COLO668 (cell line): ENCODE data around the gene ATRN.
"Not testable (repeated sequence)": the region's sequence is repeated elsewhere in the genome, so short reads cannot be mapped to it uniquely, and the experiment has no call there.

ENCODE experiments used
- DNase-seq: peaks from one replicate; lab custom pipeline; 2025; ENCODE audit not compliant: unreplicated experiment; lab: John Stamatoyannopoulos, UW

Gene ATRN

GRCh38 chr20:3465301-3465700 lies 5.5 kb upstream of the ATRN start:
- DNase-seq: no peak

GRCh38 chr20:3470208-3470626 lies 601 bp upstream of the ATRN start:
- DNase-seq: no peak

- no peak for DNase-seq
These were observed 691 bp downstream of the ATRN start for GRCh38 chr20:3471397-3472021.

- DNase-seq: no peak
These were observed 1.3 kb downstream of the ATRN start for GRCh38 chr20:3472105-3472504.

- no peak for DNase-seq
These were observed 2.5 kb downstream of the ATRN start for GRCh38 chr20:3473324-3473723.

GRCh38 chr20:3473944-3474343 lies 3.1 kb downstream of the ATRN start:
- peak; percentile 66 for DNase-seq

- not testable (repeated sequence) for DNase-seq
These were observed 6.4 kb downstream of the ATRN start for GRCh38 chr20:3477003-3477860.

GRCh38 chr20:3477861-3478544 lies 7.2 kb downstream of the ATRN start:
- no peak for DNase-seq

- DNase-seq: no peak
These were observed 8.2 kb downstream of the ATRN start for GRCh38 chr20:3479025-3479424.

- no peak for DNase-seq
These were observed 9.2 kb downstream of the ATRN start for GRCh38 chr20:3479759-3480615.

- no peak for DNase-seq
These were observed 12.5 kb downstream of the ATRN start for GRCh38 chr20:3483309-3483708.

- DNase-seq: no peak
These were observed 13.0 kb downstream of the ATRN start for GRCh38 chr20:3483784-3484183.

GRCh38 chr20:3485913-3486312 lies 15.1 kb downstream of the ATRN start:
- DNase-seq: no peak

- no peak for DNase-seq
These were observed 16.0 kb downstream of the ATRN start for GRCh38 chr20:3486850-3487249.

- DNase-seq: no peak
These were observed 21.9 kb downstream of the ATRN start for GRCh38 chr20:3492669-3493068.

GRCh38 chr20:3494218-3494617 lies 23.4 kb downstream of the ATRN start:
- DNase-seq: no peak

- DNase-seq: no peak
These were observed 32.1 kb downstream of the ATRN start for GRCh38 chr20:3502878-3503277.

- no peak for DNase-seq
These were observed 34.3 kb downstream of the ATRN start for GRCh38 chr20:3505148-3505547.

GRCh38 chr20:3509064-3509463 lies 38.2 kb downstream of the ATRN start:
- no peak for DNase-seq

GRCh38 chr20:3510110-3510509 lies 39.3 kb downstream of the ATRN start:
- no peak for DNase-seq

GRCh38 chr20:3512239-3512638 lies 41.4 kb downstream of the ATRN start:
- not testable (repeated sequence) for DNase-seq
